ENCODE measurements around the gene NTM. TPM values are rescaled to one million over a fixed set of nuclear protein-coding genes. Genes with fewer than 3 reads are reported as not detected.

NTM gene
- total and polyA plus RNA-seq, 10 donors = 0.13 to 1.6 (median 0.67) TPM

DNA sequence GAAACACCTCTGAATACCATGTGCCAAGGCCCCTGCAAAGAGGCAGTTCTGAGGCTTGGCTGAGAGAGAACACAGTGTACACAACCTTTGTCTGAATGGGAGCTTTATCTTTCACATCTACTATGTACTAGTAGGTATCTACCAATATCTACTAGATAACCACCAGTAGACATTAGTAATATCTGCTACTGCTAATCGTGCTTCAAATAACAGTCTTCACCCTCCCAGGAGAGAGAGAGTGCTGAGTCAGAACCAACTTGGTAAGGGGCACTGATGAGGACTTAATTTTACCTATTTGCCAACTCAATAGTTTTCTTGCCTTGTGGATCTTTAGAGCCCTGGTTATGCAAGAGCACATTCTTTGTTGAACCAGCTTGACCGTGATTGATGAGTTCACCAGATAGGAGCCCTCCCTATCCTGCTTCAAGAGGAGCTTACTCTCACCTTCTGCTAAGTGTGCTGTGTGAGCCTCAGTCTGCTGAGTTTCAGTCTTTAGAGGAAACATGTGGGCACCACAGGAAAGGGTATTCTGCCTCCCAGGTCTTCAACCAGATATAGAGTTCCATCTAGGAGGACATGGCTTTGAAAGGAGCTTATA is 967.5 kb downstream of the NTM start:
- 67 to 85% (median 77%) methylated on average over 2 of the region's 2 CpGs for WGBS, 5 donors
- TF ChIP-seq, protein P1, sequence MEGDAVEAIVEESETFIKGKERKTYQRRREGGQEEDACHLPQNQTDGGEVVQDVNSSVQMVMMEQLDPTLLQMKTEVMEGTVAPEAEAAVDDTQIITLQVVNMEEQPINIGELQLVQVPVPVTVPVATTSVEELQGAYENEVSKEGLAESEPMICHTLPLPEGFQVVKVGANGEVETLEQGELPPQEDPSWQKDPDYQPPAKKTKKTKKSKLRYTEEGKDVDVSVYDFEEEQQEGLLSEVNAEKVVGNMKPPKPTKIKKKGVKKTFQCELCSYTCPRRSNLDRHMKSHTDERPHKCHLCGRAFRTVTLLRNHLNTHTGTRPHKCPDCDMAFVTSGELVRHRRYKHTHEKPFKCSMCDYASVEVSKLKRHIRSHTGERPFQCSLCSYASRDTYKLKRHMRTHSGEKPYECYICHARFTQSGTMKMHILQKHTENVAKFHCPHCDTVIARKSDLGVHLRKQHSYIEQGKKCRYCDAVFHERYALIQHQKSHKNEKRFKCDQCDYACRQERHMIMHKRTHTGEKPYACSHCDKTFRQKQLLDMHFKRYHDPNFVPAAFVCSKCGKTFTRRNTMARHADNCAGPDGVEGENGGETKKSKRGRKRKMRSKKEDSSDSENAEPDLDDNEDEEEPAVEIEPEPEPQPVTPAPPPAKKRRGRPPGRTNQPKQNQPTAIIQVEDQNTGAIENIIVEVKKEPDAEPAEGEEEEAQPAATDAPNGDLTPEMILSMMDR (IDR thresholded peaks at IDR 0.05 in 8 of 11, conservative IDR thresholded peaks at IDR 0.05 in 3 of 11) = no peak
- no peak for TF ChIP-seq POLR2AphosphoS5 (IDR thresholded peaks at IDR 0.05)
- no peak for TF ChIP-seq POLR2A (IDR thresholded peaks at IDR 0.05)
- intact Hi-C loops (cut with DNase I; ENCODE audit: low total_unique reads) = no loop called here
- Histone ChIP-seq H3K27me3 (replicated peaks in 1 of 7) (no peaks in the 10 kb centered on the region), H3K4me3 (no peak overlapping the region), H3K27ac (no peak overlapping the region), H3K9me3 (no peaks in the 10 kb centered on the region), H3K36me3 (no peaks in the 10 kb centered on the region), H3K4me1 (no peaks in the 10 kb centered on the region)
- no peak for DNase-seq

DNA sequence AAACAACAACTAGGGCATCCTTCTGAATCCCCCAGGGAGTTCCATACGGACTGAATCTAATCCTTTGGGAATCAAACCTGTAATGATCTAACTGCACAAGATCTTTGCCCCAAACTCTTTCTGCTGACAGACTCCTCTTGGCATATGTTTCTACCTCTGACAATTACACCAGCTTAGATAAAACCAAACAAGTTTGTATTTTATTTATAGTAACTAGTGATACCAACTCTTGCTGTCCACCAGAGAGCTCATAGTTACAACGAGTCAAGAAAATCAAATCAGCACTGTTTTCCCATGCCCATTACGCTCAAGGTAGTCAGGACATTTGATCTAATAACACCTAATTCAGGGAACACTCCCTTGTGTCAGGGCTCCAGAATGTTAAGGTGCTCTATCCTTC is 972.0 kb downstream of the NTM start:
- TF ChIP-seq POLR2AphosphoS5 (IDR thresholded peaks at IDR 0.05) (no peak), POLR2A (IDR thresholded peaks at IDR 0.05) (no peak)
- TF ChIP-seq, protein P1 (IDR thresholded peaks at IDR 0.05 in 8 of 11, conservative IDR thresholded peaks at IDR 0.05 in 3 of 11) = no peak
- H3K4me1 ChIP-seq = peaks cover 0 to 2% (median 0%) of the 10 kb centered on the region in 6 donors
- WGBS, 5 donors = 63 to 87% (median 75%) methylated on average over 3 of the region's 3 CpGs

DNA sequence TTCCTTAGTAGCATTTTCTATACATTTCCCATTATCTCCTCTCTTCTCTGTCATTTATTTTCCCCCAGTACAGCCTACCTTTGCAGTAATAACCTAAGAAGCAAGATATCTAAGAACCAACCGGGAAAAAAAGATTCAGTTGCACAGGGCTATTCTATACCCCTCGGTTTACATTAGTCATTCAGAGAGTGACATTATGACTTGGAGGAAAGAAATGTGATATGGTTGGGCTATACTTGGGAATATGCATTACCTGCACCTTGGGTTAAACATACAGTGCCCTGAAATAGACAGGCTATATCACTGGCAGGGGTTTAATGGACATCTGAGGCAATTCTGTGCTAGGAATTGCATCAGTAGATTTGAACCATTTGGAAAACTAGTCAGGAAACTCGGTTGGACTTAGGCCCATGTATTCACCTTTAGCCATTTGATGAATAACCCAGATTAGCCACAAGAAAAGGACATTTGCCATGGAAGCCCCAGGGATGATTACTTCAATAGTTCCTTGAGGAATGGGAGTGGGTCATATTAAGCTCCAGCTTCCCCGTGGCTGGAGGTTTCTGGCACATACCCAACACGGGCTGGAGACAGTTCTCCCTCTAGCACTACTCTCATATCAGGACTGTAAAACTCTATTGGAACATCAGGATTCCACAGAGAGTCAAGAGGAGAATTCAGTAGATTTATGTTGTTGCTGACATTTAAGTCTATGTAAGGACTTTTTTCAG is 973.2 kb downstream of the NTM start:
- 36 to 66% (median 59%) methylated on average over 5 of the region's 5 CpGs for WGBS, 5 donors
- no peak for DNase-seq
- intact Hi-C loops (cut with DNase I; ENCODE audit: low total_unique reads) = no loop called here
- TF ChIP-seq, protein P1 (IDR thresholded peaks at IDR 0.05 in 8 of 11, conservative IDR thresholded peaks at IDR 0.05 in 3 of 11) = no peak
- no peak for TF ChIP-seq POLR2AphosphoS5 (IDR thresholded peaks at IDR 0.05)
- no peak for TF ChIP-seq POLR2A (IDR thresholded peaks at IDR 0.05)
- H3K4me1 ChIP-seq = peaks cover 0 to 4% (median 0%) of the 10 kb centered on the region in 6 donors
- H3K9me3 ChIP-seq = no peaks in the 10 kb centered on the region
- peaks cover 0 to 8% (median 0%) of the 10 kb centered on the region in 7 donors for H3K27me3 ChIP-seq (replicated peaks in 1 of 7)
- H3K27ac ChIP-seq = no peak overlapping the region
- H3K36me3 ChIP-seq = no peaks in the 10 kb centered on the region
- no peak overlapping the region for H3K4me3 ChIP-seq

More for the DNA sequence above, 972.0 kb downstream of the NTM start:
- intact Hi-C loops (cut with DNase I; ENCODE audit: low total_unique reads) = no loop called here
- Histone ChIP-seq H3K4me3 (no peak overlapping the region), H3K9me3 (no peaks in the 10 kb centered on the region), H3K27ac (no peak overlapping the region), H3K36me3 (no peaks in the 10 kb centered on the region), H3K27me3 (replicated peaks in 1 of 7) (peaks cover 0 to 1% (median 0%) of the 10 kb centered on the region in 7 donors)
- DNase-seq = no peak

DNA sequence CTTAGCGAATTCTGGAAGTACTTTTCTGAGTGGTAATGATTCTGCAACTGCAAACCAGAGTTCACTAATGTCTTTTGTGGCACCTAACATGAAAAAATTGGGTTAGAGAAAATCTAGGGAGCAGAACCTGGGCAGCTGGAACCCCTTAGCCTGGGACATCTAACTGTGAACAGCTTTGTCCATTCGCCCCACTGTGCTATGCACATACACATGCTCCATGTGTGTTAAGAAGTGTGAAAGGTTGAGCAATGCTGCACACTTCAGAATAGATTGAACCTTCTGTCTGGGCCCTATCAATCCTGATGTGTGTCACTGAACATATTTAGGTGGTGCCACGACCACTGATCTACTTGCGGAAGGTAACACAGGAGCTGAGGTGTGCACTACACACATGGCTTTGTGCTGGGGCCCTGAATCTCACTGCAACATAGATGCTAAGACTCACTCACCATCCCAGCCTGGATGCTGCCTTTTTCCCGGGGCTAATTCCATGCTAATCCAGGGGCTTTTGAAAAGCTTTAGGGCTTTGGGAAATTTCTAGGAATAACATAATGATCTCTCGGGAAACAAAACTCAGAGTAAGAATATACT is 976.2 kb downstream of the NTM start:
- Histone ChIP-seq H3K27me3 (replicated peaks in 1 of 7) (peaks cover 0 to 8% (median 0%) of the 10 kb centered on the region in 7 donors), H3K4me1 (peaks cover 0 to 4% (median 0%) of the 10 kb centered on the region in 6 donors), H3K4me3 (no peak overlapping the region), H3K27ac (no peak overlapping the region), H3K36me3 (no peaks in the 10 kb centered on the region), H3K9me3 (no peaks in the 10 kb centered on the region)
- WGBS, 5 donors = 61 to 80% (median 79%) methylated on average over 6 of the region's 6 CpGs
- intact Hi-C loops (cut with DNase I; ENCODE audit: low total_unique reads) = no loop called here
- TF ChIP-seq, protein P1 (IDR thresholded peaks at IDR 0.05 in 8 of 11, conservative IDR thresholded peaks at IDR 0.05 in 3 of 11) = no peak
- TF ChIP-seq POLR2A (IDR thresholded peaks at IDR 0.05) (no peak), POLR2AphosphoS5 (IDR thresholded peaks at IDR 0.05) (no peak)
- DNase-seq = no peak

Measured in spleen (tissue), 11 donors.